CD4-positive, alpha-beta T cell (primary cell): ENCODE results near the gene MET. TPM values are rescaled to one million over a fixed set of nuclear protein-coding genes. Genes with fewer than 3 reads are reported as not detected.

Experiments used
- ATAC-seq: fragments of 200-7000 bp; cut with Tn5 transposase; one replicate; pipeline ENCODE4 v1.10.0; 2022; ENCODE audit warnings: mild to moderate bottlenecking; ENCODE audit not compliant: poor library complexity
- CTCF ChIA-PET: fragments of 350-600 bp; sonication (Branson Sonifier 250); formaldehyde crosslinking; loops from one replicate; lab custom pipeline; 2021; ENCODE audit warnings: antibody characterized with exemption, inconsistent platforms; lab: Charles Lee
- POLR2A ChIA-PET: fragments of 350-600 bp; sonication (Branson Sonifier 250); formaldehyde crosslinking; loops from one replicate; lab custom pipeline; 2021; ENCODE audit warnings: antibody characterized with exemption, inconsistent platforms; lab: Charles Lee
- DNase-seq, 14 experiments: peaks; one replicate each; pipeline ENCODE4 v3.0.0-alpha.2; 2013 to 2020; ENCODE audit warnings: mixed read lengths in 2 of 14
- H3K27ac ChIP-seq, 2 donors: one replicate each; pipeline versions ENCODE4 v1.5.1 to v1.7.0; 2013; ENCODE audit warnings: low read length in 2 of 2, low read depth in 1 of 2, mild to moderate bottlenecking in 1 of 2
- H3K27me3 ChIP-seq, 2 experiments: 1 replicate in 1 of 2; 2 replicates in 1 of 2; pipeline versions ENCODE4 v1.6.1 to v1.7.0; 2013; ENCODE audit warnings: low read length in 2 of 2, control low read depth in 1 of 2, mild to moderate bottlenecking in 1 of 2, moderate library complexity in 1 of 2; ENCODE audit not compliant: insufficient read depth in 2 of 2, control insufficient read depth in 1 of 2
- H3K36me3 ChIP-seq: one replicate; pipeline ENCODE4 v1.6.1; 2013; ENCODE audit warnings: low read length, control low read depth; ENCODE audit not compliant: insufficient read depth
- H3K4me1 ChIP-seq: one replicate; pipeline ENCODE4 v1.6.1; 2013; ENCODE audit warnings: low read length, control low read depth; ENCODE audit not compliant: insufficient read depth
- H3K4me3 ChIP-seq: one replicate; pipeline ENCODE4 v1.5.1; 2013; ENCODE audit warnings: mild to moderate bottlenecking, low read length, moderate library complexity
- H3K9me3 ChIP-seq, 2 experiments: 1 replicate in 1 of 2; 2 replicates in 1 of 2; pipeline versions ENCODE4 v1.6.1 to v1.7.0; 2013; ENCODE audit warnings: low read length in 2 of 2, mild to moderate bottlenecking in 2 of 2, control low read depth in 1 of 2, moderate library complexity in 1 of 2; ENCODE audit not compliant: control insufficient read depth in 1 of 2, insufficient read depth in 1 of 2
- H3K27ac Mint-ChIP-seq: one replicate; pipeline ENCODE4 v1.8.0; 2020; ENCODE audit warnings: mixed read lengths
- H3K27me3 Mint-ChIP-seq: one replicate; pipeline ENCODE4 v1.8.0; 2021; ENCODE audit warnings: mixed read lengths
- H3K36me3 Mint-ChIP-seq: one replicate; pipeline ENCODE4 v1.8.0; 2021; ENCODE audit warnings: low read depth, mixed read lengths
- H3K4me1 Mint-ChIP-seq: one replicate; pipeline ENCODE4 v1.8.0; 2021; ENCODE audit warnings: low read depth, mixed read lengths
- H3K4me3 Mint-ChIP-seq: one replicate; pipeline ENCODE4 v1.8.0; 2020; ENCODE audit warnings: mild to moderate bottlenecking, mixed read lengths
- H3K9me3 Mint-ChIP-seq: one replicate; pipeline ENCODE4 v1.8.0; 2020; ENCODE audit warnings: mixed read lengths
- intact Hi-C, 2 experiments: fragments of 100-400 bp; cut with DNase I in 1 of 2; cut with micrococcal nuclease in 1 of 2; formaldehyde crosslinking; loops; one replicate each; pipeline versions ENCODE4 v1.15.1 to v1.9.0; 2023 to 2025; cut with DNase I, micrococcal nuclease
- total RNA-seq, 174 experiments: library from RNA in 2 of 174; stranded (reverse) in 2 of 174; gene quantifications; one replicate each; pipeline ENCODE4 v1.2.3 and lab custom pipeline; 2021 to 2026
- TF ChIP-seq, protein P1 (sequence below): fragments of 200-600 bp; IDR thresholded peaks from one replicate; pipeline ENCODE4 v1.8.0; 2022; ENCODE audit warnings: antibody characterized with exemption, mild to moderate bottlenecking

Gene MET
- total RNA-seq, 2 experiments from 2014 or later, result 0.14 TPM; not detected in 1

DNA sequence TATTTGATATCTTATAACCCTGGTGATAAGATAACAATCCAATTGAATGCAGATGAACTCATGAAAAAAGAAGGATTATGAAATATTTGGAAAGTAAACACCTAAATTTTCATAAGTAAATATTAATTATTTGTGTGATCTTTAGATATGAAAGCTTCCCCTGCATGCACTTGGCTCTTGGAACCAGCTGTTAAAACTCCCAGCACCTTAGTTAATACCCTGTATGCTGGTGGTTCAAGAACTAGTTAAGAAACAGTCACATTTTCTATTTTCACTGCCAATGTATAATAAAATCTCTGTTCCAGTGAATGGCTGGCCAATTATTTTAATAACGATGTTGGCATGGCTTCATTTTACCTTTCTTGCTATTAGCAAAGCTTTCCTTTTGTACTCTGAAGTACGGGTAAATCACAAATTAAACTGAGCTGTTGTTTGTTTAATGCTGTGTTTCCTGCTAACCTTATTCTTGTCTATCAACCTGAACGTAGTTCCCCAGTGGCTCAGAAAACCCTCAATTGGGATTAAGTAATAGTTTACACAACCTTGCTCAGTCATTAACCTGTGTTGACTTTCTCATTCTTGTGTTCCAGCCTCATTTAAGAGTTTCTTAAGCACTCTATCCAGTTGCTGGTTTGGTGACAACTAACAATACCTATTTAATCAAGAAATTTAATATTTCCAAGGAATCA lies 38.9 kb downstream of the MET start:
- H3K27me3 ChIP-seq, result no peaks in the 10 kb centered on the region
- no peaks in the 10 kb centered on the region for H3K4me1 ChIP-seq
- DNase-seq (no peak), ATAC-seq (no peak)
- ChIA-PET POLR2A (no interaction called here), CTCF (no interaction called here)
- Mint-ChIP-seq H3K4me1 (no peaks in the 10 kb centered on the region), H3K9me3 (no peaks in the 10 kb centered on the region), H3K27me3 (peaks cover 8% of the 10 kb centered on the region), H3K36me3 (no peaks in the 10 kb centered on the region), H3K4me3 (no peak overlapping the region), H3K27ac (no peak overlapping the region)
- intact Hi-C loops, result no loop called here
- H3K36me3 ChIP-seq, result no peaks in the 10 kb centered on the region
- no peak overlapping the region for H3K27ac ChIP-seq
- TF ChIP-seq, protein P1, sequence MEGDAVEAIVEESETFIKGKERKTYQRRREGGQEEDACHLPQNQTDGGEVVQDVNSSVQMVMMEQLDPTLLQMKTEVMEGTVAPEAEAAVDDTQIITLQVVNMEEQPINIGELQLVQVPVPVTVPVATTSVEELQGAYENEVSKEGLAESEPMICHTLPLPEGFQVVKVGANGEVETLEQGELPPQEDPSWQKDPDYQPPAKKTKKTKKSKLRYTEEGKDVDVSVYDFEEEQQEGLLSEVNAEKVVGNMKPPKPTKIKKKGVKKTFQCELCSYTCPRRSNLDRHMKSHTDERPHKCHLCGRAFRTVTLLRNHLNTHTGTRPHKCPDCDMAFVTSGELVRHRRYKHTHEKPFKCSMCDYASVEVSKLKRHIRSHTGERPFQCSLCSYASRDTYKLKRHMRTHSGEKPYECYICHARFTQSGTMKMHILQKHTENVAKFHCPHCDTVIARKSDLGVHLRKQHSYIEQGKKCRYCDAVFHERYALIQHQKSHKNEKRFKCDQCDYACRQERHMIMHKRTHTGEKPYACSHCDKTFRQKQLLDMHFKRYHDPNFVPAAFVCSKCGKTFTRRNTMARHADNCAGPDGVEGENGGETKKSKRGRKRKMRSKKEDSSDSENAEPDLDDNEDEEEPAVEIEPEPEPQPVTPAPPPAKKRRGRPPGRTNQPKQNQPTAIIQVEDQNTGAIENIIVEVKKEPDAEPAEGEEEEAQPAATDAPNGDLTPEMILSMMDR, result no peak
- no peaks in the 10 kb centered on the region for H3K9me3 ChIP-seq
- H3K4me3 ChIP-seq, result no peak overlapping the region

DNA sequence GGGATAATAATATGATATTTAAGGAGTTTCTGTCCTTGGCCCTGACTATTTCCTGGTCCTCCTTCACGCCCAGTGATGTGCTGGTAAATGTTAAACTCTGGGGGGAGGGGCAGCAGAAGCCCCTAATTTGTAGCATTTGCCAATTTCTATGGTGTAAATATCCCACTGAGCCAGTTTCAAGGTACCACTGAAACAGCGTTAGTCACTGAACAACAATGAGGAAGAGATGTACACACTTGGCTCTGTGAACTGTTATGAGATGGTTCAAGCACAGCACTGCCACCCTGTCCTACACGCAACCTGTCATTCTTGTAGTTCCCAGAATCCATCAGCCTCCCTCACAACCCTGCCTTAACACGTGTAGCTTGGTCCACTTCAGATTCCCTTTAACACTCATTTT lies 39.8 kb downstream of the MET start:
- ATAC-seq (no peak), DNase-seq (no peak)
- H3K27ac Mint-ChIP-seq, result no peak overlapping the region
- Histone ChIP-seq H3K9me3 (no peaks in the 10 kb centered on the region), H3K27me3 (no peaks in the 10 kb centered on the region), H3K4me3 (no peak overlapping the region), H3K27ac (no peak overlapping the region), H3K36me3 (no peaks in the 10 kb centered on the region), H3K4me1 (no peaks in the 10 kb centered on the region)
- TF ChIP-seq, protein P1, result no peak
- H3K4me1 Mint-ChIP-seq, result no peaks in the 10 kb centered on the region
- intact Hi-C loops, result no loop called here
- H3K4me3 Mint-ChIP-seq, result no peak overlapping the region
- H3K27me3 Mint-ChIP-seq, result peaks cover 8% of the 10 kb centered on the region
- CTCF ChIA-PET, result no interaction called here
- H3K36me3 Mint-ChIP-seq, result no peaks in the 10 kb centered on the region
- H3K9me3 Mint-ChIP-seq, result no peaks in the 10 kb centered on the region
- POLR2A ChIA-PET, result no interaction called here

DNA sequence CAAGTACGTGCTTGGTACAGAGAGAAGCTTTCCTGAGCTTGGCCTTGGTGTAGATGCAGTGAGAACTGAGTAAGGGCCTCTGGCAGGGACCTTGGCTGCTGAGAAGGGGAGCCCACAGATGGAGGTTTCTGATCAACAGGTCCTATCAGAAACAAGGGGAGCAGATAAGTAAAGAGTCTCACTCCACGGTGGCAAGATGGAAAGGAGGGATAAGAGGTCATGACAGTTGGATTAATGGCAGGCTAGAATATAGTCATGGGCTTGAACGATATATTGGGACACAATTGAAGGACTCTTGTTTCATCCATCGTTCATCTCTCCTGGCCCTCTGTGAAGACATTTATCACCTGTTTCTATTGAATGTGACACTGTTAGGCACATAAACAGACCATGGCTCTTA lies 41.5 kb downstream of the MET start:
- Mint-ChIP-seq H3K4me3 (no peak overlapping the region), H3K4me1 (no peaks in the 10 kb centered on the region)

More for the DNA sequence above, 41.5 kb downstream of the MET start:
- Histone ChIP-seq H3K27ac (no peak overlapping the region), H3K4me1 (no peaks in the 10 kb centered on the region), H3K4me3 (no peak overlapping the region), H3K36me3 (no peaks in the 10 kb centered on the region), H3K27me3 (no peaks in the 10 kb centered on the region), H3K9me3 (no peaks in the 10 kb centered on the region)
- ATAC-seq (no peak), DNase-seq (no peak)
- POLR2A ChIA-PET, result no interaction called here
- CTCF ChIA-PET, result no interaction called here
- no peak overlapping the region for H3K27ac Mint-ChIP-seq
- TF ChIP-seq, protein P1, result no peak
- no peaks in the 10 kb centered on the region for H3K36me3 Mint-ChIP-seq
- H3K9me3 Mint-ChIP-seq, result no peaks in the 10 kb centered on the region
- peaks cover 8% of the 10 kb centered on the region for H3K27me3 Mint-ChIP-seq
- intact Hi-C loops, result no loop called here
